ENCODE measurements around the gene TMEM131.

DNA sequence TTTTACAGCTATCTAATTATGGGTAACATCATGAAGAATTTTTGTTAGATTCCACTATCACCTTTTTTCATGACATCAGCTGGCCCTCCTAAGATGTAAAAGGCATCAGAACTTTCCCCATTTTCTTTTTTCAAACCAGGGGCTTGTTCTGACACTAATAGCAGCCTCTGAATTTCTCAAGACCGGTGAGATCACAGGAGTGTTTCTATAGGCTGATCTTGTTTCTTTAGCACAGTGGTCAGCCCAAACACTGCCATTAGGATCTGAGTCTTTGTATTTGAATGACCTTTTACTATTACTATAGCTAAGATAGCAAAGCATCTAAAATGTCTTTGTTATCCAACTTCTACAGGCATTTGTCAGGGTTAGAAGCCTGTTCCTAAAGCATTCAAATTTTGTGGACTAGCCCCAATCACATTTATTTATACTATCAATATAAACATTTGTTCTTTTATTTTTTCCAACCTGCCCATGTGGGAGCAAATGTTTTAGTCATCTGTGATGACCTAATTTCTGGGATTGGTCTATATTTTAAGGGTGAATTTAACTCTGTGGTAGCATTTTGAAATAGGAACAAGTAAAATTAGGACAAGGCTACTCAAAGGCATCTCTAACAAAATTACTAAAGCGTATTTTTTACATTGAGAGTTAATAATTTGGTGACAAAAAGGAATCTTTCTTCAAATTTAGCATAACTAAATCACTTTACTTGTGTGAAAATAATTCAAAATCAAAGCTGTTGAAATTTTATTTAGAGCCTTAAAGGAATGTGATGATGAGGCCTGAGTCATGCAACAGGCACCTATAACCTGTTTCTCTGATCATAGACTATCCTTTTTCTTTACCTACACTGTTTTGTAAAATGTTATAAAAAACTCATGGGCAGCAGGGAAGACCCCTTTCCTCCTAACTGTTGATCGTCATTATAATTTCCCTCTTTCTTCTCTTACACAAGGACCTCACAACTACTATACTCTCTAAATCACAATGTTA is 243.1 kb downstream of the TMEM131 start:
- no peak for TF ChIP-seq POLR2A (IDR thresholded peaks at IDR 0.05)
- TF ChIP-seq CTCF (IDR thresholded peaks at IDR 0.05) = no peak

All from testis (tissue), 2 donors.